ENCODE data around the gene BSPRY.

- TF ChIP-seq, protein P1, sequence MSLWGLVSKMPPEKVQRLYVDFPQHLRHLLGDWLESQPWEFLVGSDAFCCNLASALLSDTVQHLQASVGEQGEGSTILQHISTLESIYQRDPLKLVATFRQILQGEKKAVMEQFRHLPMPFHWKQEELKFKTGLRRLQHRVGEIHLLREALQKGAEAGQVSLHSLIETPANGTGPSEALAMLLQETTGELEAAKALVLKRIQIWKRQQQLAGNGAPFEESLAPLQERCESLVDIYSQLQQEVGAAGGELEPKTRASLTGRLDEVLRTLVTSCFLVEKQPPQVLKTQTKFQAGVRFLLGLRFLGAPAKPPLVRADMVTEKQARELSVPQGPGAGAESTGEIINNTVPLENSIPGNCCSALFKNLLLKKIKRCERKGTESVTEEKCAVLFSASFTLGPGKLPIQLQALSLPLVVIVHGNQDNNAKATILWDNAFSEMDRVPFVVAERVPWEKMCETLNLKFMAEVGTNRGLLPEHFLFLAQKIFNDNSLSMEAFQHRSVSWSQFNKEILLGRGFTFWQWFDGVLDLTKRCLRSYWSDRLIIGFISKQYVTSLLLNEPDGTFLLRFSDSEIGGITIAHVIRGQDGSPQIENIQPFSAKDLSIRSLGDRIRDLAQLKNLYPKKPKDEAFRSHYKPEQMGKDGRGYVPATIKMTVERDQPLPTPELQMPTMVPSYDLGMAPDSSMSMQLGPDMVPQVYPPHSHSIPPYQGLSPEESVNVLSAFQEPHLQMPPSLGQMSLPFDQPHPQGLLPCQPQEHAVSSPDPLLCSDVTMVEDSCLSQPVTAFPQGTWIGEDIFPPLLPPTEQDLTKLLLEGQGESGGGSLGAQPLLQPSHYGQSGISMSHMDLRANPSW (CRISPR knock-in tag; IDR thresholded peaks at IDR 0.05; ENCODE audit: borderline replicate concordance): no peak
- no peak for TF ChIP-seq PCBP1 (IDR thresholded peaks at IDR 0.05; ENCODE audit: borderline replicate concordance, low read depth, low read length)
- TF ChIP-seq FOXA3 (CRISPR knock-in tag; IDR thresholded peaks at IDR 0.05): no peak
- no peak for TF ChIP-seq HNRNPL (IDR thresholded peaks at IDR 0.05; ENCODE audit: low read depth, low read length)
- TF ChIP-seq ZBTB21 (CRISPR knock-in tag; IDR thresholded peaks at IDR 0.05): no peak
- TF ChIP-seq SCMH1 (CRISPR knock-in tag; IDR thresholded peaks at IDR 0.05; ENCODE audit: borderline replicate concordance): no peak
- TF ChIP-seq MXI1 (IDR thresholded peaks at IDR 0.05; ENCODE audit: borderline replicate concordance, low read depth, low read length): no peak
- no peak for TF ChIP-seq FOXK2 (IDR thresholded peaks at IDR 0.05)
- no peak for TF ChIP-seq SP1 (IDR thresholded peaks at IDR 0.05)
- TF ChIP-seq SP1 (CRISPR knock-in tag; IDR thresholded peaks at IDR 0.05): no peak
- no peak for TF ChIP-seq MEIS2 (CRISPR knock-in tag; IDR thresholded peaks at IDR 0.05)
- TF ChIP-seq MAFG (CRISPR knock-in tag; IDR thresholded peaks at IDR 0.05): no peak
- no peak for TF ChIP-seq ZFP1 (CRISPR knock-in tag; IDR thresholded peaks at IDR 0.05)
- TF ChIP-seq, protein P2, sequence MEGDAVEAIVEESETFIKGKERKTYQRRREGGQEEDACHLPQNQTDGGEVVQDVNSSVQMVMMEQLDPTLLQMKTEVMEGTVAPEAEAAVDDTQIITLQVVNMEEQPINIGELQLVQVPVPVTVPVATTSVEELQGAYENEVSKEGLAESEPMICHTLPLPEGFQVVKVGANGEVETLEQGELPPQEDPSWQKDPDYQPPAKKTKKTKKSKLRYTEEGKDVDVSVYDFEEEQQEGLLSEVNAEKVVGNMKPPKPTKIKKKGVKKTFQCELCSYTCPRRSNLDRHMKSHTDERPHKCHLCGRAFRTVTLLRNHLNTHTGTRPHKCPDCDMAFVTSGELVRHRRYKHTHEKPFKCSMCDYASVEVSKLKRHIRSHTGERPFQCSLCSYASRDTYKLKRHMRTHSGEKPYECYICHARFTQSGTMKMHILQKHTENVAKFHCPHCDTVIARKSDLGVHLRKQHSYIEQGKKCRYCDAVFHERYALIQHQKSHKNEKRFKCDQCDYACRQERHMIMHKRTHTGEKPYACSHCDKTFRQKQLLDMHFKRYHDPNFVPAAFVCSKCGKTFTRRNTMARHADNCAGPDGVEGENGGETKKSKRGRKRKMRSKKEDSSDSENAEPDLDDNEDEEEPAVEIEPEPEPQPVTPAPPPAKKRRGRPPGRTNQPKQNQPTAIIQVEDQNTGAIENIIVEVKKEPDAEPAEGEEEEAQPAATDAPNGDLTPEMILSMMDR (CRISPR knock-in tag; IDR thresholded peaks at IDR 0.05): no peak
- TF ChIP-seq FOXM1 (CRISPR knock-in tag; IDR thresholded peaks at IDR 0.05): no peak
These were observed 10.0 kb downstream of the BSPRY start for GRCh38 chr9:113359385-113359784.
